NB4 (cell line): ENCODE measurements around the gene DHX16.

Source experiments
- DNase-seq: peaks from one replicate; pipeline ENCODE4 v3.0.0; 2010; ENCODE audit warnings: low read depth
- H3K4me3 ChIP-seq: one replicate; pipeline ENCODE4 v1.5.1; 2011; ENCODE audit warnings: mild to moderate bottlenecking, low read depth, low read length, moderate library complexity
- CTCF ChIP-seq: IDR thresholded peaks from one replicate; pipeline ENCODE4 v1.5.1; 2012; ENCODE audit warnings: low read depth, low read length
- MAX ChIP-seq: IDR thresholded peaks from 2 replicates; pipeline ENCODE4 v1.6.1; 2011; ENCODE audit warnings: low read depth, low read length
- MYC ChIP-seq: IDR thresholded peaks from 2 replicates; pipeline ENCODE4 v1.6.1; 2011; ENCODE audit warnings: low read depth, low read length
- POLR2A ChIP-seq: IDR thresholded peaks from 2 replicates; pipeline ENCODE4 v1.6.1; 2011; ENCODE audit warnings: mild to moderate bottlenecking; ENCODE audit not compliant: insufficient read length; ENCODE audit errors: extremely low read depth

Gene DHX16

GRCh38 chr6:30619561-30619960, 53.2 kb downstream of the DHX16 start:
- DNase-seq: no peak
- TF ChIP-seq CTCF (no peak), MYC (no peak), MAX (no peak), POLR2A (no peak)
- no peak overlapping the region for H3K4me3 ChIP-seq

- DNase-seq: peak; percentile 33
- H3K4me3 ChIP-seq: peak overlapping the region; percentile 98
- no peak for TF ChIP-seq MYC
- no peak for TF ChIP-seq CTCF
- no peak for TF ChIP-seq MAX
These were observed 54.5 kb downstream of the DHX16 start for GRCh38 chr6:30618270-30618797.

GRCh38 chr6:30617565-30618269, 55.1 kb downstream of the DHX16 start, which contains the start of gene MRPS18B:
Gene MRPS18B (plus strand): TSS chr6:30617840. CDS start chr6:30617866, 26 bp downstream.
- H3K4me3 ChIP-seq: peak within 1 kb of the TSS; percentile 99
- peak; percentile 99 for DNase-seq
- TF ChIP-seq CTCF: no peak
- TF ChIP-seq MAX: peak; percentile 92
- peak; percentile 94 for TF ChIP-seq POLR2A
- peak; percentile 95 for TF ChIP-seq MYC

- H3K4me3 ChIP-seq: peak within 1 kb of the TSS; percentile 99
- peak; percentile 100 for DNase-seq
- TF ChIP-seq MAX (peak; percentile 82), POLR2A (peak; percentile 99), MYC (peak; percentile 92), CTCF (no peak)
These were observed 55.8 kb downstream of the DHX16 start, which contains the start of gene PPP1R10 for GRCh38 chr6:30616811-30617564. Gene PPP1R10 (minus strand): TSS chr6:30617243. CDS start chr6:30609944, 7,299 bp downstream.

- peak overlapping the region; percentile 99 for H3K4me3 ChIP-seq
- peak; percentile 67 for DNase-seq
- TF ChIP-seq MAX (no peak), MYC (no peak), CTCF (no peak), POLR2A (peak; percentile 28)
These were observed 56.6 kb downstream of the DHX16 start for GRCh38 chr6:30615958-30616810.
